GM23338 (cell line): ENCODE results near the gene TTLL5. TPM values are rescaled to one million over a fixed set of nuclear protein-coding genes. Genes with fewer than 3 reads are reported as not detected.

ENCODE experiments used
- ATAC-seq: fragments of 200-7000 bp; cut with Tn5 transposase; 3 replicates; pipeline ENCODE4 v1.9.1; 2020
- DNase-seq: peaks from one replicate; pipeline ENCODE4 v3.0.0-alpha.2; 2015; ENCODE audit warnings: low spot score
- H2AFZ ChIP-seq: fragments of 200-600 bp; sonication (generic); 2 replicates; pipeline ENCODE4 v1.8.0; 2016; ENCODE audit warnings: antibody characterized with exemption, mild to moderate bottlenecking, moderate library complexity
- H3F3A ChIP-seq: fragments of 200-600 bp; sonication (generic); replicated peaks from 2 replicates; pipeline ENCODE4 v1.8.0; 2017; ENCODE audit warnings: antibody characterized with exemption, mixed run types, low read depth
- H3K27ac ChIP-seq: fragments of 200-600 bp; sonication (generic); 2 replicates; pipeline ENCODE4 v1.6.1; 2016; ENCODE audit warnings: low read depth
- H3K27me3 ChIP-seq: fragments of 200-600 bp; sonication (generic); 2 replicates; pipeline ENCODE4 v1.8.0; 2016; ENCODE audit warnings: mild to moderate bottlenecking, mixed run types, moderate library complexity; ENCODE audit not compliant: insufficient read depth
- H3K36me3 ChIP-seq: fragments of 200-600 bp; sonication (generic); 2 replicates; pipeline ENCODE4 v1.8.0; 2016; ENCODE audit warnings: mild to moderate bottlenecking; ENCODE audit not compliant: insufficient read depth
- H3K4me1 ChIP-seq: fragments of 200-600 bp; sonication (generic); 2 replicates; pipeline ENCODE4 v1.8.0; 2016; ENCODE audit warnings: mild to moderate bottlenecking, moderate library complexity; ENCODE audit not compliant: insufficient read depth
- H3K4me2 ChIP-seq: fragments of 200-600 bp; sonication (generic); 2 replicates; pipeline ENCODE4 v1.7.1; 2017; ENCODE audit warnings: mixed run types
- H3K4me3 ChIP-seq: fragments of 200-600 bp; sonication (generic); 2 replicates; pipeline ENCODE4 v1.6.1; 2016; ENCODE audit warnings: mixed run types
- H3K79me2 ChIP-seq: fragments of 200-600 bp; sonication (generic); replicated peaks from 2 replicates; pipeline ENCODE4 v1.8.0; 2017; ENCODE audit warnings: mild to moderate bottlenecking; ENCODE audit not compliant: insufficient read depth
- H3K9me2 ChIP-seq: fragments of 200-600 bp; sonication (generic); 2 replicates; pipeline ENCODE4 v1.8.0; 2017; ENCODE audit not compliant: insufficient read depth
- H4K20me1 ChIP-seq: fragments of 200-600 bp; sonication (generic); replicated peaks from 2 replicates; pipeline ENCODE4 v1.8.0; 2017; ENCODE audit warnings: mild to moderate bottlenecking; ENCODE audit not compliant: insufficient read depth
- H3K27ac Mint-ChIP-seq: 2 replicates; pipeline ENCODE4 v1.8.0; 2020; ENCODE audit warnings: inconsistent platforms, mild to moderate bottlenecking, moderate library complexity, mixed read lengths
- H3K27me3 Mint-ChIP-seq: 3 replicates; pipeline ENCODE4 v1.8.0; 2022; ENCODE audit warnings: low read depth, mild to moderate bottlenecking, moderate library complexity, mixed read lengths, inconsistent platforms; ENCODE audit not compliant: insufficient read depth, poor library complexity
- H3K36me3 Mint-ChIP-seq: 3 replicates; pipeline ENCODE4 v1.8.0; 2021; ENCODE audit warnings: low read depth, mild to moderate bottlenecking, inconsistent platforms, moderate library complexity, mixed read lengths
- H3K4me1 Mint-ChIP-seq: 3 replicates; pipeline ENCODE4 v1.8.0; 2020; ENCODE audit warnings: mild to moderate bottlenecking, inconsistent platforms, mixed read lengths
- H3K4me3 Mint-ChIP-seq: 3 replicates; pipeline ENCODE4 v1.8.0; 2021; ENCODE audit warnings: moderate library complexity, mild to moderate bottlenecking, inconsistent platforms, mixed read lengths
- H3K9me3 Mint-ChIP-seq: 3 replicates; pipeline ENCODE4 v1.8.0; 2020; ENCODE audit warnings: moderate library complexity, mild to moderate bottlenecking, inconsistent platforms, mixed read lengths
- CREB1 ChIP-seq: fragments of 250-450 bp; sonication (Bioruptor Pico); IDR thresholded peaks from 2 replicates; pipeline ENCODE4 v1.5.0; 2020; ENCODE audit warnings: low read depth, mild to moderate bottlenecking, moderate library complexity
- EZH2 ChIP-seq: fragments of 200-600 bp; sonication (generic); IDR thresholded peaks from one replicate; pipeline ENCODE4 v1.8.0; 2017; ENCODE audit warnings: antibody characterized with exemption, mild to moderate bottlenecking, low read depth; ENCODE audit not compliant: unreplicated experiment
- EZH2phosphoT487 ChIP-seq: fragments of 200-600 bp; sonication (generic); IDR thresholded peaks from one replicate; pipeline ENCODE4 v1.8.1; 2018; ENCODE audit warnings: antibody characterized with exemption; ENCODE audit not compliant: unreplicated experiment
- NANOG ChIP-seq: IDR thresholded peaks from 2 replicates; pipeline ENCODE4 v1.6.1; 2016; ENCODE audit warnings: antibody characterized with exemption, borderline replicate concordance
- POLR2AphosphoS5 ChIP-seq: IDR thresholded peaks from 2 replicates; pipeline ENCODE4 v1.6.1; 2016; ENCODE audit warnings: antibody characterized with exemption, low read depth
- STAT1 ChIP-seq: IDR thresholded peaks from one replicate; pipeline ENCODE4 v1.6.1; 2016; ENCODE audit warnings: antibody characterized with exemption; ENCODE audit not compliant: unreplicated experiment
- ZNF114 ChIP-seq: fragments of 250-450 bp; sonication (Bioruptor Pico); IDR thresholded peaks from 2 replicates; pipeline ENCODE4 v1.5.0; 2020; ENCODE audit warnings: mild to moderate bottlenecking, moderate library complexity
- ZNF331 ChIP-seq: fragments of 250-450 bp; sonication (Bioruptor Pico); IDR thresholded peaks from 2 replicates; pipeline ENCODE4 v1.5.0; 2020; ENCODE audit warnings: low read depth, mild to moderate bottlenecking, moderate library complexity
- polyA plus RNA-seq: library from polyadenylated mRNA; unstranded; fragments of >200 nt; fragmentation: Nextera tagmentation; extraction: Ambion mirVana; gene quantifications from 2 replicates; pipeline ENCODE4 v1.2.1, GENCODE V29; 2016
- total RNA-seq: library from RNA; depleted of rRNA; stranded (reverse); fragments of >200 nt; shearing (Covaris generic); gene quantifications from 2 replicates; pipeline ENCODE4 v1.2.3, GENCODE V29; 2014
- TF ChIP-seq, protein P1 (sequence below): IDR thresholded peaks from 2 replicates; pipeline ENCODE4 v1.6.1; 2016; ENCODE audit warnings: antibody characterized with exemption
- TF ChIP-seq, protein P2 (sequence below): IDR thresholded peaks from one replicate; pipeline ENCODE4 v1.6.1; 2018; ENCODE audit warnings: antibody characterized with exemption; ENCODE audit not compliant: unreplicated experiment
- TF ChIP-seq, protein P3 (sequence below): fragments of 250-450 bp; sonication (Bioruptor Pico); IDR thresholded peaks from 2 replicates; pipeline ENCODE4 v1.5.0; 2020; ENCODE audit warnings: mild to moderate bottlenecking, moderate library complexity

The TTLL5 gene
- total and polyA plus RNA-seq, 2 experiments from 2014 or later = 33.5 to 35.4 TPM

DNA sequence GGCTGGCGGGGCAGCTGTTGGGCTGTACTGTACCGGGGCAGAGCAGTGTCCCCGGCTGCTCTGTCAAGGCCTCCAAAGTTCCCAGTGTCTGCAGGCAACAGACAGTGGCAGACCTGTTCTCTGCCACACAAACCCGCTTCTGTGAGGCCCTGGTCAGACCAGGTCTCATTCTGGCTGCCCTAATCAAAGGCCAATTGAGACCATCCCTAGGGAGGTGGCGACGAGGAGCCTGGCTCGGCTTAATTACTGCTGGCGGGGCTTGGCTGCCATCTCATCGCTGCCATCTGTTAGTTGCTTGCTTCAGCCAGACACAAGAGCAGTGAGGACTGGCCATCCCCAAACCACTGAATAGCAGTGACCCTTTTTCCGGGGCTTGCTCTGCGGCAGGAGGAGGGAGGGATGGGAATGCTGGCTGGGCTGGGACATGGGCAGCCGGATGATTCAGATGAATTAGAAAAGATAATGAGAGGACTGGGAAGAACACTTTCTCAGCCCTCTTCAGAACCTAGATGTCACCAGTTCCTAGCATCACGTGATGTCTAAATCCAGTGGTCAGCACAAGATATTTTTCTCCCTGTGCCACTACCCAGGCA, 24.9 kb upstream of the TTLL5 start (continued):
- TF ChIP-seq, protein P1, sequence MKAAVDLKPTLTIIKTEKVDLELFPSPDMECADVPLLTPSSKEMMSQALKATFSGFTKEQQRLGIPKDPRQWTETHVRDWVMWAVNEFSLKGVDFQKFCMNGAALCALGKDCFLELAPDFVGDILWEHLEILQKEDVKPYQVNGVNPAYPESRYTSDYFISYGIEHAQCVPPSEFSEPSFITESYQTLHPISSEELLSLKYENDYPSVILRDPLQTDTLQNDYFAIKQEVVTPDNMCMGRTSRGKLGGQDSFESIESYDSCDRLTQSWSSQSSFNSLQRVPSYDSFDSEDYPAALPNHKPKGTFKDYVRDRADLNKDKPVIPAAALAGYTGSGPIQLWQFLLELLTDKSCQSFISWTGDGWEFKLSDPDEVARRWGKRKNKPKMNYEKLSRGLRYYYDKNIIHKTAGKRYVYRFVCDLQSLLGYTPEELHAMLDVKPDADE = no peak
- no peak for TF ChIP-seq EZH2phosphoT487
- no peak for TF ChIP-seq ZNF331 (CRISPR knock-in tag)

DNA sequence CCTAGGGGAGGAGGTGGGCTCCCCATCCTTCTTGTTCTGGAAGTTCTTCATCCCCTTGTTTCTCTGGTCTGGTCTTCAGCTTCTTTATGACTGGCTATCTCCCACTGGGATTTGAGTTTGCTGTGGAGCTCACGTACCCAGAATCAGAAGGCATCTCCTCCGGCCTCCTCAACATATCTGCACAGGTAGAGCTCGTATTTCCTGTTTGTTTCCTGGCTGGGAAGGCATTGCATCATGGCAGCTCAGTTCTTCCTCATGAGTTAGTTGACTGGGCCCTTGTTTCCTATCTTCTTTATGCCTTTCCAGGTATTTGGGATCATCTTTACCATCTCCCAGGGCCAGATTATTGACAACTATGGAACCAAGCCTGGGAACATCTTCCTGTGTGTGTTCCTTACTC, 20.2 kb upstream of the TTLL5 start:
- DNase-seq = no peak
- Mint-ChIP-seq H3K9me3 (no peaks in the 10 kb centered on the region), H3K27me3 (peaks cover 11% of the 10 kb centered on the region), H3K4me1 (peaks cover 8% of the 10 kb centered on the region), H3K27ac (no peak overlapping the region), H3K36me3 (peaks cover 12% of the 10 kb centered on the region; the same call in 2 of the 3 replicates), H3K4me3 (no peak overlapping the region)
- Histone ChIP-seq H3K4me2 (no peak overlapping the region), H3K27me3 (no peaks in the 10 kb centered on the region), H4K20me1 (no peaks in the 10 kb centered on the region), H3F3A (no peaks in the 10 kb centered on the region), H2AFZ (no peak overlapping the region), H3K4me1 (no peaks in the 10 kb centered on the region; the same call in 1 of the 2 replicates), H3K4me3 (no peak overlapping the region), H3K79me2 (no peaks in the 10 kb centered on the region), H3K27ac (no peak overlapping the region), H3K9me2 (no peaks in the 10 kb centered on the region), H3K36me3 (no peaks in the 10 kb centered on the region)
- no peak for TF ChIP-seq EZH2phosphoT487
- no peak for TF ChIP-seq EZH2
- TF ChIP-seq, protein P2, sequence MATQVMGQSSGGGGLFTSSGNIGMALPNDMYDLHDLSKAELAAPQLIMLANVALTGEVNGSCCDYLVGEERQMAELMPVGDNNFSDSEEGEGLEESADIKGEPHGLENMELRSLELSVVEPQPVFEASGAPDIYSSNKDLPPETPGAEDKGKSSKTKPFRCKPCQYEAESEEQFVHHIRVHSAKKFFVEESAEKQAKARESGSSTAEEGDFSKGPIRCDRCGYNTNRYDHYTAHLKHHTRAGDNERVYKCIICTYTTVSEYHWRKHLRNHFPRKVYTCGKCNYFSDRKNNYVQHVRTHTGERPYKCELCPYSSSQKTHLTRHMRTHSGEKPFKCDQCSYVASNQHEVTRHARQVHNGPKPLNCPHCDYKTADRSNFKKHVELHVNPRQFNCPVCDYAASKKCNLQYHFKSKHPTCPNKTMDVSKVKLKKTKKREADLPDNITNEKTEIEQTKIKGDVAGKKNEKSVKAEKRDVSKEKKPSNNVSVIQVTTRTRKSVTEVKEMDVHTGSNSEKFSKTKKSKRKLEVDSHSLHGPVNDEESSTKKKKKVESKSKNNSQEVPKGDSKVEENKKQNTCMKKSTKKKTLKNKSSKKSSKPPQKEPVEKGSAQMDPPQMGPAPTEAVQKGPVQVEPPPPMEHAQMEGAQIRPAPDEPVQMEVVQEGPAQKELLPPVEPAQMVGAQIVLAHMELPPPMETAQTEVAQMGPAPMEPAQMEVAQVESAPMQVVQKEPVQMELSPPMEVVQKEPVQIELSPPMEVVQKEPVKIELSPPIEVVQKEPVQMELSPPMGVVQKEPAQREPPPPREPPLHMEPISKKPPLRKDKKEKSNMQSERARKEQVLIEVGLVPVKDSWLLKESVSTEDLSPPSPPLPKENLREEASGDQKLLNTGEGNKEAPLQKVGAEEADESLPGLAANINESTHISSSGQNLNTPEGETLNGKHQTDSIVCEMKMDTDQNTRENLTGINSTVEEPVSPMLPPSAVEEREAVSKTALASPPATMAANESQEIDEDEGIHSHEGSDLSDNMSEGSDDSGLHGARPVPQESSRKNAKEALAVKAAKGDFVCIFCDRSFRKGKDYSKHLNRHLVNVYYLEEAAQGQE = no peak
- no peak for TF ChIP-seq CREB1 (CRISPR knock-in tag)
- no peak for TF ChIP-seq STAT1
- TF ChIP-seq ZNF114 (CRISPR knock-in tag) = no peak
- TF ChIP-seq, protein P3, sequence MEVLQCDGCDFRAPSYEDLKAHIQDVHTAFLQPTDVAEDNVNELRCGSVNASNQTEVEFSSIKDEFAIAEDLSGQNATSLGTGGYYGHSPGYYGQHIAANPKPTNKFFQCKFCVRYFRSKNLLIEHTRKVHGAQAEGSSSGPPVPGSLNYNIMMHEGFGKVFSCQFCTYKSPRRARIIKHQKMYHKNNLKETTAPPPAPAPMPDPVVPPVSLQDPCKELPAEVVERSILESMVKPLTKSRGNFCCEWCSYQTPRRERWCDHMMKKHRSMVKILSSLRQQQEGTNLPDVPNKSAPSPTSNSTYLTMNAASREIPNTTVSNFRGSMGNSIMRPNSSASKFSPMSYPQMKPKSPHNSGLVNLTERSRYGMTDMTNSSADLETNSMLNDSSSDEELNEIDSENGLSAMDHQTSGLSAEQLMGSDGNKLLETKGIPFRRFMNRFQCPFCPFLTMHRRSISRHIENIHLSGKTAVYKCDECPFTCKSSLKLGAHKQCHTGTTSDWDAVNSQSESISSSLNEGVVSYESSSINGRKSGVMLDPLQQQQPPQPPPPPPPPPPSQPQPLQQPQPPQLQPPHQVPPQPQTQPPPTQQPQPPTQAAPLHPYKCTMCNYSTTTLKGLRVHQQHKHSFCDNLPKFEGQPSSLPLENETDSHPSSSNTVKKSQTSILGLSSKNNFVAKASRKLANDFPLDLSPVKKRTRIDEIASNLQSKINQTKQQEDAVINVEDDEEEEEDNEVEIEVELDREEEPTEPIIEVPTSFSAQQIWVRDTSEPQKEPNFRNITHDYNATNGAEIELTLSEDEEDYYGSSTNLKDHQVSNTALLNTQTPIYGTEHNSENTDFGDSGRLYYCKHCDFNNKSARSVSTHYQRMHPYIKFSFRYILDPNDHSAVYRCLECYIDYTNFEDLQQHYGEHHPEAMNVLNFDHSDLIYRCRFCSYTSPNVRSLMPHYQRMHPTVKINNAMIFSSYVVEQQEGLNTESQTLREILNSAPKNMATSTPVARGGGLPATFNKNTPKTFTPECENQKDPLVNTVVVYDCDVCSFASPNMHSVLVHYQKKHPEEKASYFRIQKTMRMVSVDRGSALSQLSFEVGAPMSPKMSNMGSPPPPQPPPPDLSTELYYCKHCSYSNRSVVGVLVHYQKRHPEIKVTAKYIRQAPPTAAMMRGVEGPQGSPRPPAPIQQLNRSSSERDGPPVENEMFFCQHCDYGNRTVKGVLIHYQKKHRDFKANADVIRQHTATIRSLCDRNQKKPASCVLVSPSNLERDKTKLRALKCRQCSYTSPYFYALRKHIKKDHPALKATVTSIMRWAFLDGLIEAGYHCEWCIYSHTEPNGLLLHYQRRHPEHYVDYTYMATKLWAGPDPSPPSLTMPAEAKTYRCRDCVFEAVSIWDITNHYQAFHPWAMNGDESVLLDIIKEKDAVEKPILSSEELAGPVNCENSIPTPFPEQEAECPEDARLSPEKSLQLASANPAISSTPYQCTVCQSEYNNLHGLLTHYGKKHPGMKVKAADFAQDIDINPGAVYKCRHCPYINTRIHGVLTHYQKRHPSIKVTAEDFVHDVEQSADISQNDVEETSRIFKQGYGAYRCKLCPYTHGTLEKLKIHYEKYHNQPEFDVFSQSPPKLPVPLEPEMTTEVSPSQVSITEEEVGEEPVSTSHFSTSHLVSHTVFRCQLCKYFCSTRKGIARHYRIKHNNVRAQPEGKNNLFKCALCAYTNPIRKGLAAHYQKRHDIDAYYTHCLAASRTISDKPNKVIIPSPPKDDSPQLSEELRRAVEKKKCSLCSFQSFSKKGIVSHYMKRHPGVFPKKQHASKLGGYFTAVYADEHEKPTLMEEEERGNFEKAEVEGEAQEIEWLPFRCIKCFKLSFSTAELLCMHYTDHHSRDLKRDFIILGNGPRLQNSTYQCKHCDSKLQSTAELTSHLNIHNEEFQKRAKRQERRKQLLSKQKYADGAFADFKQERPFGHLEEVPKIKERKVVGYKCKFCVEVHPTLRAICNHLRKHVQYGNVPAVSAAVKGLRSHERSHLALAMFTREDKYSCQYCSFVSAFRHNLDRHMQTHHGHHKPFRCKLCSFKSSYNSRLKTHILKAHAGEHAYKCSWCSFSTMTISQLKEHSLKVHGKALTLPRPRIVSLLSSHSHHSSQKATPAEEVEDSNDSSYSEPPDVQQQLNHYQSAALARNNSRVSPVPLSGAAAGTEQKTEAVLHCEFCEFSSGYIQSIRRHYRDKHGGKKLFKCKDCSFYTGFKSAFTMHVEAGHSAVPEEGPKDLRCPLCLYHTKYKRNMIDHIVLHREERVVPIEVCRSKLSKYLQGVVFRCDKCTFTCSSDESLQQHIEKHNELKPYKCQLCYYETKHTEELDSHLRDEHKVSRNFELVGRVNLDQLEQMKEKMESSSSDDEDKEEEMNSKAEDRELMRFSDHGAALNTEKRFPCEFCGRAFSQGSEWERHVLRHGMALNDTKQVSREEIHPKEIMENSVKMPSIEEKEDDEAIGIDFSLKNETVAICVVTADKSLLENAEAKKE (CRISPR knock-in tag) = no peak
- no peak for TF ChIP-seq POLR2AphosphoS5
- TF ChIP-seq, protein P1 = no peak
- TF ChIP-seq NANOG = no peak
- ATAC-seq = no peak
